KOPT-K1 (cell line): ENCODE results near the gene CCDC188.

Experiments
- H3K27ac ChIP-seq: fragments of 200-600 bp; sonication (generic); 2 replicates; pipeline ENCODE4 v1.5.1; 2016; ENCODE audit warnings: antibody characterized with exemption, mild to moderate bottlenecking, low read depth, low read length; ENCODE audit not compliant: poor library complexity, severe bottlenecking
- H3K36me3 ChIP-seq: fragments of 200-600 bp; sonication (generic); 2 replicates; pipeline ENCODE4 v1.5.1; 2017; ENCODE audit warnings: antibody characterized with exemption, mild to moderate bottlenecking, low read length, moderate library complexity; ENCODE audit not compliant: insufficient read depth
- H3K9me3 ChIP-seq: fragments of 200-600 bp; sonication (generic); 2 replicates; pipeline ENCODE4 v1.5.1; 2017; ENCODE audit warnings: antibody characterized with exemption, low read length, mild to moderate bottlenecking; ENCODE audit not compliant: insufficient read depth, poor library complexity, severe bottlenecking

The CCDC188 gene

DNA sequence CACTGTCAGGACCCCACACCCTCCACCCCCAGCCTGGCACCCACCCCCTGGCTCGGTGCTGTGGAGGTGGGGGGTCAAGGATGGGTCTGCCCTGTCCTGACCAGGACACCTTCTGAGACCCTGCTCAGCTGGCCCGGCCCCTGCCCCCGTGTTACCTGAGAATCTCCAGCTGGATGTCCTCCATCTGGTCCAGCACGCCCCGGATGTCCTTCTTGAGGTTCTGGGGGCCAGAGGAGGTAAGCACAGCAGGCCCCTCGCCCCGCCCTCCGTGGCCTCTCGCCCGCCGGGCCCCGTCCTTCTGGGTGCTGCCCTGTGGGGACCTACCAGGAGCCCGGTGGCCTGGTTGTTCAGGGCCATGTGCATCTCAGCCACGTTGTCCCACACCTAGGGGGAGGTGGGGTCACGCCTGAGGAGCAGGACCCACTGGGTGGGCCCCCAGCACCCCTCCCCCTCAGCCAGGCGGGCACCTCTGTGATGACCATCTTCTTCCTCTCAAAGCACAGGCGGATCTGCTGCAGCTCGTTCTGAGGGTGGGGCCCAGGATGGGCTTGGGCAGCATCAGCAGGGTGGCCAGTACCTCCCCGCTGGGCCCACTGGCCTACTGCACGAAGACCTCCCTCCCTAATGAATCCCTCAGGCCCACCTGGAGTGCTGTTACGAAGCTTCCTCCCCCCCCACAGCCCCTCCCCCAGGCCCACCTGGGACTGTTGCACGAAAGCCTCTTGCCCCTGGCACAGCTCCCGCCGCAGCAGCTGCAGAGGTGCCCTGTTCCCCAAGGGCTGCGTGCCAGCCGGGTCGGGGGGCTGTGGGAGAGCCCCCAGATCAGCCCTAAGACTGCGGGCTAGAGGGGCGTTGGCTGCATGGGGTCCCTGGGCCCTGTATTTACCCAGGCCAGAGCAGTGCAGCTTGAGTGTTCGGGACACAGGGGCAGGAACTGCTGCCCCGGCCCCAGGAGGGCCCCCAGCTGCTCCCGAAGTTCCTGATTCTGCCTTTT, 1.3 kb downstream of the CCDC188 start:
- Histone ChIP-seq H3K9me3 (no peaks in the 10 kb centered on the region), H3K36me3 (no peaks in the 10 kb centered on the region), H3K27ac (no peak overlapping the region)

DNA sequence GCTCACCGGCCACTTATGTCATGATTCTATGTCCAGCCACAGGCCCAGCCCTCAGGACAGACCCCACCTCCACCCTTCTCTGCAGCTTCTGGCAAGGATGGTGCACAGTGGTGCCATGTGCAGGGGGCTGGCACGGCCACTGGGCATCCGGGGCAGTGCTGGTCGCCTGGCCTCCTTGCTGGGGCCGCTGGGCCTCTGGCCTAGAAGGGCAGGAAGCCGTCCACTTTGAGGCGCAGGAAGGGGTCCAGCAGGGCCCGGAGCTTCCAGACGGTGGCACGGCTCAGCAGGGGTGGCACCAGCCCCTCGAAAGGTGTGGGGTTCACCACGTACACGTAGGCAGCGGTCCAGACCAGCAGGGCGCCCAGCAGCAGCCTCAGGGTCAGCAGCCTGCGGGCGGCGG, 2.4 kb downstream of the CCDC188 start:
- H3K27ac ChIP-seq: no peak overlapping the region
- no peaks in the 10 kb centered on the region for H3K36me3 ChIP-seq
- no peaks in the 10 kb centered on the region for H3K9me3 ChIP-seq

DNA sequence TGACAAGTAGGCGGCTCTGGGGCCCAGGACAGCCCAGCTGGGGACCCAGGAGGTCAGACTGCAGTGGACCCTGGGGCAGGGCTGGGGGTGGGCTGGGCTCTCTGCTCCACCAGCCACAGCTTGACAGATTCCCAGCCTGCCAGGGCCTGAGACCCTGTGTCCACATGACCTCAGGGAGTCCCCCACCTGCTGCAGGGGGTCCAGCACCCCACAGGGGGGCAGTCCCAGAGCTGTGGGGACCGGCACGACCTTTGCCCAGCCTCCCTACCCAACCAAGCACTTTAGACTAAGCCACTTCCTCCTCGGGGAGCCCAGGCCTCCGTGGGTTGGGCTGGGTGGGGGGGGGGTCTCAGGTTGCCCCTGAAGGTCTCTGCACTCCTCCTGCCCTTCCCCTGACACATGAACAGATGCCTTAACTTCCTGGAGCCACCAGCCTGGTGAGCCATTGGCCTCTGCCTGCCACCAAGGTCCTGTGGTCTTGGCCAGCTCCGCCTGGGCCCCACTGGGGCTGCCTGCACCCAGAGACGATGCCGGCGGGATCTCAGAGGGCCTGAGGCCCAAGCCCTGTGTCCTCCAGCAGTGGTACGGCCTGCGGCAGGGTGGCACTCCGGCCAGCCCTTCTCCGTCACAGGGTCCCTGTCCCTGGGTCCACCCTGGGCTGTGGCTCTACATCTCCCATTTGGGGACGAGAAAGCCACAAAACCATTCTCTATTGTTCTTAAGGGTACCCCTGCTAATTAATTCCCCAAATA, 3.4 kb downstream of the CCDC188 start:
- Histone ChIP-seq H3K36me3 (no peaks in the 10 kb centered on the region), H3K27ac (no peak overlapping the region), H3K9me3 (no peaks in the 10 kb centered on the region)

DNA sequence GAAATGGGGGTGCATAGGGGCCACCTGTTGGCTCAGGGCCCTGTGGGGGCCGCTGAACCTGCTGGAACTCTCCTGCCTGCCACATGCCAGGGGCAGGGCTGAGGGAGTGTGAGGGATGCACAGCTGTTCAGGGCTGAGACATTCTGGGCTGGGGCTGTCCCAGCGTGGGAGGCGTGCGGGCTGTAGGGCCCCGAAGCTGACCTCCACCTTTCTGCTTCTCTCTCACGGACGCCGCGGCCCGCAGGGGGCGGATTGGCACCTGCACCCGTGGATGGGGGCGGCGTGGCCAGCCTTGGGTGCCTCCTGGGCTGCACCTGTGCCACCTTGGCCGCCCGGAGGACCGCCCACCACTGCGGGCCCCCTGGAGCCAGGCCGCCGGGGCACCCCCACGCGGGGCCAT, 4.1 kb downstream of the CCDC188 start:
- Histone ChIP-seq H3K9me3 (no peaks in the 10 kb centered on the region), H3K27ac (no peak overlapping the region), H3K36me3 (peaks cover 4% of the 10 kb centered on the region; the same call in 1 of the 2 replicates)

GRCh38 chr22:20145832-20146223, 5.0 kb downstream of the CCDC188 start:
- no peak overlapping the region for H3K27ac ChIP-seq
- no peaks in the 10 kb centered on the region for H3K9me3 ChIP-seq
- H3K36me3 ChIP-seq: peaks cover 13% of the 10 kb centered on the region; the same call in 1 of the 2 replicates

DNA sequence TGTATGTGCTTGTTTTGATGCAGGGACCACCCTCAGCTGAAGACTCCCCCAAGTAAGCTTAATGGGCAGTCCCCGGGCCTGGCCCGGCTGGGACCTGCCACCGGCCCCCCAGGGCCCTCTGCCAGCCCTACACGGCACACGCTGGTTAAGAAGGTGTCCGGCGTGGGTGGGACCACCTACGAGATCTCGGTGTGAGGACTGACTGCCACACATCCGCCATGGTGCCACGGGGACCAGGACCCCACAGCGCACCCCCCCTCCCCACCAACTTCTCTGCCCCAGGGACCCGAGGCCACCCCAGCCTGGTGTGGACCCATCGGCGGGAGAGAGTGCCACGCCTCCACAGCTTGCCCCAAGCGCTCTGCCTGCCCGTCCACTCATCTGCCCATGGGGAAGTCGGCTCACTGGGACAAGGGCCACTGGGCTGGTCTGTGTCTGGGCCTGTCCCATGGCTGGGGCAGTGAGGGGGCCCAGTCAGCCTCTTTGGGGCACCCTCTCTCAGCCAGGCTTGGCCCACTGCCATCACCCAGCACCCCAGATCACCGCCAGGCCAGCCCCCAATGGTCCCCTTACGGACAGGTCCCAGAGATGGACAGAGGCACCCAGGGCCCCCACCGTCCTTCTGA, 5.5 kb downstream of the CCDC188 start:
- H3K36me3 ChIP-seq: peaks cover 15% of the 10 kb centered on the region; the same call in 1 of the 2 replicates
- no peak overlapping the region for H3K27ac ChIP-seq
- H3K9me3 ChIP-seq: no peaks in the 10 kb centered on the region

GRCh38 chr22:20143883-20144665, 6.8 kb downstream of the CCDC188 start:
- peaks cover 15% of the 10 kb centered on the region; the same call in 1 of the 2 replicates for H3K36me3 ChIP-seq

GRCh38 chr22:20142711-20143621, 7.9 kb downstream of the CCDC188 start:
- H3K9me3 ChIP-seq: no peaks in the 10 kb centered on the region
- no peak overlapping the region for H3K27ac ChIP-seq
- peaks cover 15% of the 10 kb centered on the region; the same call in 1 of the 2 replicates for H3K36me3 ChIP-seq

More at GRCh38 chr22:20143883-20144665, 6.8 kb downstream of the CCDC188 start:
- Histone ChIP-seq H3K27ac (no peak overlapping the region), H3K9me3 (no peaks in the 10 kb centered on the region)

- Histone ChIP-seq H3K36me3 (peaks cover 15% of the 10 kb centered on the region; the same call in 1 of the 2 replicates), H3K9me3 (no peaks in the 10 kb centered on the region)
Observed at GRCh38 chr22:20141186-20142077, 9.4 kb downstream of the CCDC188 start.

GRCh38 chr22:20140521-20140964, 10.3 kb downstream of the CCDC188 start:
- Histone ChIP-seq H3K9me3 (no peaks in the 10 kb centered on the region), H3K36me3 (peaks cover 15% of the 10 kb centered on the region; the same call in 1 of the 2 replicates), H3K27ac (no peak overlapping the region)

More at GRCh38 chr22:20141186-20142077, 9.4 kb downstream of the CCDC188 start:
- H3K27ac ChIP-seq: no peak overlapping the region

DNA sequence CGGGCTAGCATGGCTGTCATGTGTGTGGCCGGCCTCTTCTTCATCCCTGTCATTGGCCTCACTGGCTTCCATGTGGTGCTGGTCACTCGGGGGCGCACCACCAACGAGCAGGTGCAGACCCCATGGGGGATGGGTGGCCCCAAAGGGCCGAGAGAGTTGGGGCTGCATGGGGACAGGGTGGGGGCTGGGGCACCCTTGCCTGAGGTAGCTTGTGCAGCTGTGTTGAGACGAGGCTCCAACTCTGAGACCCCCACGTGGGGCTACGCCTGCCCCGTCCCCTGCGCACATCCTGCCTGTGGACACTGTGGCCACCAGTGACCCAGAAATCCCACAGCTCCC, 10.8 kb downstream of the CCDC188 start:
- no peak overlapping the region for H3K27ac ChIP-seq
- H3K36me3 ChIP-seq: peaks cover 15% of the 10 kb centered on the region; the same call in 1 of the 2 replicates
- H3K9me3 ChIP-seq: no peaks in the 10 kb centered on the region

DNA sequence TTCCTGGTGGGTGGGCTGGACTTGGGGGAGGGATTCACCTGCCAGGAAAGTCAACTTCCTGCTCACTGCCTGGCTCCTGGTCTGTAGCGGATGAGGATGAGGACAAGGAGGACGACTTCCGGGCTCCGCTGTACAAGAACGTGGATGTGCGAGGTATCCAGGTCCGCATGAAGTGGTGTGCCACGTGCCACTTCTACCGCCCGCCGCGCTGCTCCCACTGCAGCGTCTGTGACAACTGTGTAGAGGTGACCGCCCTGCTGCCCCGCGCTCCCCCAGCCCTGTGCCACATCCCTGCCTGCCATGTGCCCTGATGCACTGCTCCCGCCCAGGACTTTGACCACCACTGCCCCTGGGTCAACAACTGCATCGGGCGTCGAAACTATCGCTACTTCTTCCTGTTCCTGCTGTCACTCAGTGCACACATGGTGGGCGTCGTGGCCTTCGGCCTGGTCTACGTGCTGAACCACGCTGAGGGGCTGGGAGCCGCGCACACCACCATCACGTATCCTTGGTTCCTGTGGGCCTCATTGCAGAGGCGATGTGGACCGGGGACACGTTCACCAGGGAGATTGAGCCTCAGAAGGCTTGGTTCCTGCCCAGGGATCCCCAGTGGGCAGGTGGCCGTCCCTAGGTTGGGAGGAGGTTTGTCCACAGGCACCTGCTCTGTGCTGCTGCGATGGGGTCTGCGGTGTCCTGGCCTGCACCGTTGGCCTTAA, 11.3 kb downstream of the CCDC188 start:
- peaks cover 15% of the 10 kb centered on the region; the same call in 1 of the 2 replicates for H3K36me3 ChIP-seq
- no peaks in the 10 kb centered on the region for H3K9me3 ChIP-seq
- no peak overlapping the region for H3K27ac ChIP-seq
